Stimulated activated CD4-positive, alpha-beta T cell treated with anti-CD3 and anti-CD28 coated beads, TNF-alpha, amount 100 ng/mL, for 4 hours (primary cell): ENCODE results near the gene FAF1.
A peak's percentile ranks its signal among the peaks of the same experiment; 100 is the strongest.
"Not testable (repeated sequence)": the region's sequence is repeated elsewhere in the genome, so short reads cannot be mapped to it uniquely, and the experiment has no call there.

Experiments used
- DNase-seq, 3 experiments: peaks; one replicate each; pipeline ENCODE4 v3.0.0-alpha.2; 2020; ENCODE audit warnings: low read depth in 3 of 3

FAF1 gene

DNA sequence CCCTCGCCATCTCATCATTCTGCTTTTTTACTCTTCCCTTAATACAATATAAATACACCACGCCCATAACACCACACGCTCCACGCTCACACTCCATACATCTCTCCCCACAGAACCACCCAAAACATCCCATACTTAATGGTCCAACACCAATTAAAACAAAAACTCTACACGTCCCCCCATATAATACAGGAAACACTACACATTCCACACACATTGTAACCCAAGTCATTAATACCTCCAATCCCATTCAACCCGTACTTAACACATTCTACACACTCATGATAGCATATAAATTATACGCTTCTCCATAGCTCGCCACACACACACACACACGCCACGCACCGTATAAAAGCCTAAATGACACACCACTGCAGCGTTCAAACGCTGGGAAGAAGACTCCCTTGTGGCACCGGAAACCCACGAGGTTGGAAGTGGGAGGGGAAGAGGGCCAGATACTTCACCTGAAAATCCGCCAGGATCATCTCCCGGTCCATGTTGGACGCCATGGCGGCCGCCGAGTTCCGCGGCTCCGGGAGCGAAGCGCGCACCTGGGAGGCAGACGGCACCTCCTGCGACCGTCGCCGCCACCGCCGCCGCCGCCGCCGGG is 659 bp downstream of the FAF1 start:
- no peak for DNase-seq

- DNase-seq: no peak
Observed at GRCh38 chr1:50955116-50955515, 5.0 kb downstream of the FAF1 start.

DNA sequence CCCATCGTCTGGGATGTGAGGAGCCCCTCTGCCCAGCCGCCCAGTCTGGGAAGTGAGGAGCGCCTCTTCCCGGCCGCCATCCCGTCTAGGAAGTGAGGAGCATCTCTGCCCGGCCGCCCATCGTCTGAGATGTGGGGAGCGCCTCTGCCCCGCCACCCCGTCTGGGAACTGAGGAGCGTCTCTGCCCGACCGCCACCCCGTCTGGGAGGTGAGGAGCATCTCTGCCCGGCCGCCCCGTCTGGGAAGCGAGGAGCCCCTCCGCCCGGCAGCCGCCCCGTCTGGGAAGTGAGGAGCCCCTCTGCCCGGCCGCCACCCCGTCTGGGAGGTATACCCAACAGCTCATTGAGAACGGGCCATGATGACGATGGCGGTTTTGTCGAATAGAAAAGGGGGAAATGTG is 7.5 kb downstream of the FAF1 start:
- not testable (repeated sequence) for DNase-seq

GRCh38 chr1:50950396-50950795 is 9.7 kb downstream of the FAF1 start:
- DNase-seq: no peak

DNA sequence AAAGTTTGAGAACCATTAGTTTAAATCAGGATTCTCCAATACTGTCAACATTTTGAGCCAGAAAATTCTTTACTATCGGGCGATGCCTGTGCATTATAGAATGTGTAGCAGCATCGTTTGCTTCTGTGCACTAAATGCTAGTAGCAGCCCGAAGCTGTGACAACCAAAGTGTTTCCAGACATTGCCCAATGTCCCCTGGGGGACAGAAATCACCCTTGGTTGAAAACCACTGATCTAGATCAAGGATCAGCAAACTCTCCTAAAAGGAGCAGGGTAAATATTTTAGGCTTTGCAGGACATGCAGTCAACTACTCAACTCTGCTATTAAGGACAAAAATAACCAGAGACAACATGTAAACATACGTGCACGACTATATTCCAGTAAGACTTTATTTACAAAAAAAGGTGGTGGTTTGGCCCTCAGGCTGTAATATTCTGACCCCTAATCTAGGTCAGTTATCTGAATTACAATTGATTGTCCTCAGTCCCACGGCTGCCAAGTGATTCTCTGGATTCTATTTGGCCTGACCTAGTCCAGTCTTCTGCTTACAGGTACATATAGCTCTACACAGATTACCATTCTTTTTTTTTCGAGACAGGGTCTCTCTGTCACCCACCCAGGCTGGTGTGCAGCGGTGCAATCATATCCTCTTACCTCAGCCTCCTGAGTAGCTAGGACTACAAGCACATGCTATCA is 10.6 kb downstream of the FAF1 start:
- no peak for DNase-seq

- no peak for DNase-seq
Observed at GRCh38 chr1:50942334-50942733, 17.7 kb downstream of the FAF1 start.

GRCh38 chr1:50940291-50940690 is 19.8 kb downstream of the FAF1 start:
- DNase-seq: no peak

GRCh38 chr1:50936321-50936720 is 23.7 kb downstream of the FAF1 start:
- no peak for DNase-seq

- DNase-seq: not testable (repeated sequence)
Observed at GRCh38 chr1:50935276-50935675, 24.8 kb downstream of the FAF1 start.

- DNase-seq: no peak
Observed at GRCh38 chr1:50934838-50935237, 25.2 kb downstream of the FAF1 start.

DNA sequence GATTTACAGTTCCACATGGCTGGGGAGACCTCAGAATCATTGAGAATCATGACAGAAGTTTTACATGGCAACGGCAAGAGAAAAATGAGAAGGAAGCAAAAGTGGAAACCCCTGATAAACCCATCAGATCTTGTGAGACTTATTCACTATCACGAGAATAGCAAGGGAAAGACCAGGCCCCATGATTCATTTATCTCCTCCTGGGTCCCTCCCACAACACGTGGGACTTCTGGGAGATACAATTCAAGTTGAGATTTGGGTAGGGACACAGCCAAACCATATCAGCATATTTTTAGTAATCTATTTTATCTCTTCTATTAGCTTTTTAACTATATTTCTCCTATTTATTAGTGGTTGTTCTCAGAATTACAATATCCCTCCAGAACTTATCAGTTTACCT is 26.3 kb downstream of the FAF1 start:
- DNase-seq: not testable (repeated sequence)

DNA sequence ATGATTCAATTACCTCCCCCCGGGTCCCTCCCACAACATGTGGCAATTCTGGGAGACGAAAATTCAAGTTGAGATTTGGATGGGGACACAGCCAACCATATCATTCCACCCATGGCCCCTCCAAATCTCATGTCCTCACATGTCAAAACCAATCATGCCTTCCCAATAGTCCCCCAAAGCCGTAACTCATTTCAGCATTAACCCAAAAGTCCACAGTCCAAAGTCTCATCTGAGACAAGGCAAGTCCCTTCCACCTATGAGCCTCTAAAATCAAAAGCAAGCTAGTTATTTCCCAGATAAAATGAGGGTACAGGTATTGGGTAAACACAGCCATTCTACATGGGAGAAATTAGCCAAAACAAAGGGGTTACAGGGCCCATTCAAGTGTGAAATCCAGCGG is 28.0 kb downstream of the FAF1 start:
- not testable (repeated sequence) for DNase-seq

DNA sequence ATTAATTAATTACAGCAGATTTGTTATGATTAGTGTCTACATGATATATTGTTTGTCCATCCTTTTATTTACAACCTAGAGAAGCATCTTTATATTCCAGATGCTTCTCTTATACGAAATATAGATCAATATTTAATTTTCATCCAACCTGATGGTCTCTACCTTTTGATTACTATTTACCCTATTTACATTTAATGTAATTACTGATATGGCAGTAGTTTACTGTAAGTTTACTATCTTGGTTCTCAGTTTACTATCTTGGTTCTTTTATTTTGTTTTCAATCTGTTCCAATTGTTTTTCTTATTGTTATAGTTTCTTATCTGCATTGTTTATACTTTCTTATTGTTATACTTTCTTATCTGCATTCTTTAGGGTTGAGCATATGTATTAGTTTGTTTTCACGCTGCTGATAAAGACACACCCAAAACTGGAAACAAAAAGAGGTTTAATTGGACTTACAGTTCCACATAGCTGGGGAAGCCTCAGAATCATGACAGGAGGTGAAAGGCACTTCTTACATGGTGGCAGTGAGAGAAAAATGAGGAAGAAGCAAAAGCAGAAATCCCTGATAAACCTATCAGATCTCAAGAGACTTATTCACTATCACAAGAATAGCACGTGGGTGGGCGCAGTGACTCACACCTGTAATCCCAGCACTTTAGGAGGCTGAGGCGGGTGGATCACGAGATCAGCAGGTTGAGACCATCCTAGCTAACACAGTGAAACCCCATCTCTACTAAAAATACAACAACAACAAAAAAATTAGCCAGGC is 28.9 kb downstream of the FAF1 start:
- DNase-seq: peak; percentile 4 to 13 (median 5)

- DNase-seq: no peak
Observed at GRCh38 chr1:50930193-50930592, 29.9 kb downstream of the FAF1 start.

GRCh38 chr1:50929376-50929958 is 30.6 kb downstream of the FAF1 start:
- DNase-seq: no peak

GRCh38 chr1:50923564-50923963 is 36.5 kb downstream of the FAF1 start:
- DNase-seq: no peak

GRCh38 chr1:50921029-50921428 is 39.0 kb downstream of the FAF1 start:
- DNase-seq: no peak

DNA sequence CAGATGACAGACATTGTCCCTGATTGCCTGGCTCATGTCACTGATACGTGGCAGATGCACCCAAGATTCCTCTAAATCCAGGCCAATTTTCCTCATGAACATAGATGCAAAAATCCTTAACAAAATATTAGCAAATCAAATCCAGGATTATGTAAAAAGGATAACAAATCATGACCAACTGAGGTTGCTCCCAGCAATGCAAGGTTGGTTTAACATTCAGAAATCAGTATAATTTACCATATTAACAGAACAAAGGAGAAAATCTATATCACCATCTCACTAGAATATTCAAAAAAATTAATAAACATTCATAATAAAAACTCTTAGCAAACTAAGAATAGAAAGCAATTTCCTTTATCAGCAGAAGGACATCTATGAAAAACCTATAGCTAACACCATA is 39.7 kb downstream of the FAF1 start:
- DNase-seq: no peak

- DNase-seq: no peak
Observed at GRCh38 chr1:50917138-50918137, 42.6 kb downstream of the FAF1 start.

- no peak for DNase-seq
Observed at GRCh38 chr1:50915621-50916020, 44.4 kb downstream of the FAF1 start.

GRCh38 chr1:50913954-50914353 is 46.1 kb downstream of the FAF1 start:
- no peak for DNase-seq
